ENCODE data around the gene NOL6.
"Not testable (repeated sequence)": the region's sequence is repeated elsewhere in the genome, so short reads cannot be mapped to it uniquely, and the experiment has no call there.

The NOL6 gene

DNA sequence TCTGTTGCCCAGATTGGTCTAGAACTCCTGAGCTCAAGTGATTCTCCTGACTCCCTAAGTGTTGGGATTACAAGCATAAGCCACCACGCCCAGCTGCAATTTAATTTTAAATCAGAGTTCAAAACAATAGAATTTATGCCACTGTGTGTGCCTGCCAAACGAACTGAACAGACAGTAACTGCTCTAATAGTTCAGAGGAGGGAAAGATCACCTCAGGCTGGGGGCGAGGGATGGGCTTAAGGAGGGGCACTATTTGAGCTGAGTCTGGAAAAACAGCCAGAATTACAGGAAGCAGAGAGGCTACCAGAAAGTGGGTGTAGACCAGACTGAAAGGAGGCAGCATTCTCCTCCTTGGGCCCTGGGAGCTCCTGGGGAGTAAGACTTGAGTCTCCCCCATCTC is 12.2 kb downstream of the NOL6 start:
- Histone ChIP-seq H3K27ac (ENCODE audit: low read length) (no peak overlapping the region), H3K4me1 (ENCODE audit: control insufficient read depth, low read depth, low read length) (no peaks in the 10 kb centered on the region), H3K4me3 (ENCODE audit: low read length) (no peak overlapping the region), H3K27me3 (ENCODE audit: control insufficient read depth, insufficient read depth, low read length) (no peaks in the 10 kb centered on the region), H3K9ac (ENCODE audit: low read length) (no peak overlapping the region), H3K9me3 (ENCODE audit: control insufficient read depth, low read depth, low read length) (no peaks in the 10 kb centered on the region), H3K36me3 (ENCODE audit: control insufficient read depth, low read depth, low read length) (peaks cover 57% of the 10 kb centered on the region)

DNA sequence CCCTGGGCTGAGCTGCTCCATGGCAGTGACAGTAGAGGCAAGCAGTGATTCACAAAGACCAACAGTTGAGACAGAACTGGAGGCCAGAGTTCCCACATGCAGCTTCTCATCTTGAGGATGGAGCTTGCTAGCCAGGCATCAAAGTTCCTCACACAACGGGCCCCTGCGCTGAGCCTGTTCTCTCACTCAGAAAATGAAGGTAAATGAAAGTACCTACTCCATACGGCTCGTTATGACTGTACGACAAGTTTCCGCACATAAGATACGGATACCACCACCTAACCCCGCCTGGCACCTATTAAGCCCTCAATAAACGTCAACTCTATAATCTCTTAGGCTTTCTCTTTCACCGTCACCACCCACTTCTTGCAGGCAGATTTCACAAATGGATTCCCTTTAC is 12.9 kb downstream of the NOL6 start:
- no peaks in the 10 kb centered on the region for H3K4me1 ChIP-seq (ENCODE audit: control insufficient read depth, low read depth, low read length)
- no peak overlapping the region for H3K9ac ChIP-seq (ENCODE audit: low read length)
- H3K36me3 ChIP-seq (ENCODE audit: control insufficient read depth, low read depth, low read length), result peaks cover 51% of the 10 kb centered on the region
- no peak overlapping the region for H3K4me3 ChIP-seq (ENCODE audit: low read length)
- H3K9me3 ChIP-seq (ENCODE audit: control insufficient read depth, low read depth, low read length), result no peaks in the 10 kb centered on the region
- H3K27me3 ChIP-seq (ENCODE audit: control insufficient read depth, insufficient read depth, low read length), result no peaks in the 10 kb centered on the region
- H3K27ac ChIP-seq (ENCODE audit: low read length), result no peak overlapping the region

DNA sequence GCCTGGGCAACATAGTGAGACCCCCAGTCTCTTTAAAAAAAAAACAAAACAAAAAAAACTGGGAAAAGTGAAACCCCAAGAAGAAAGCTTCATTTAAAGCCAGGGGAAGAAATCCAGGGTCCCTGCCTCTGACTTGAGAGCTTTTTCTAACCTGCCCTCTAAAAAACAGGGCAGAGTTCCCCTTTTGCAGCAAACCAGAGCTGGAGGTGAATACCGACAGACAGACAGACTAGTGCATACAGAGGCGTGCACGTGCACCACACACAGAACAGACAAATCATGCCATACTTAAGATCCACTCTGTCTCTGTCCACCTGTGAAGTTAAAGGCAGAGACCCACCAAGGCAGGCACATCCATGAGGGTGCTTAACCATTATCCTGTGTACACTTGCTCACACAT is 14.6 kb downstream of the NOL6 start:
- H3K9ac ChIP-seq (ENCODE audit: low read length), result no peak overlapping the region
- H3K27ac ChIP-seq (ENCODE audit: low read length), result no peak overlapping the region
- H3K36me3 ChIP-seq (ENCODE audit: control insufficient read depth, low read depth, low read length), result peaks cover 33% of the 10 kb centered on the region
- H3K27me3 ChIP-seq (ENCODE audit: control insufficient read depth, insufficient read depth, low read length), result no peaks in the 10 kb centered on the region
- no peak overlapping the region for H3K4me3 ChIP-seq (ENCODE audit: low read length)
- H3K4me1 ChIP-seq (ENCODE audit: control insufficient read depth, low read depth, low read length), result no peaks in the 10 kb centered on the region
- H3K9me3 ChIP-seq (ENCODE audit: control insufficient read depth, low read depth, low read length), result no peaks in the 10 kb centered on the region

DNA sequence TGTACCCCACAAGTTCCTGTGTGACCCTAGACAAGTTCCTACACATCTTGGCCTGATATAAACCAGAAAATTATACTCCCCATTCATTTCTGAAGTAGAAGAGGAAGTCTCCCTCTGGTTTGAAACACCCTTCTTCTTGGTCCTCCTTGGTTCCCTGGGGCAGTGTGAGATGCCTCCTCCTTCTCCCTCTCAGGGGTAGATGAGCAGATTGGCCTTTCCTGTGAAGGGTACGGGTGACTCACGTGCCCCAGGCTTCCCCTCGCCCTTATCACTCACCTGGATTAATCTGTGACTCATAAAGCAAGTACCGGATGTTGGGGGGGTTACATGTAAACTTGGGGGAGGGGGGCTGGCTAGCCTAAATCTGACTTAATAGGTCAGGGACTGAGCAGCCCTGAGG is 15.3 kb downstream of the NOL6 start:
- Histone ChIP-seq H3K4me3 (ENCODE audit: low read length) (no peak overlapping the region), H3K27ac (ENCODE audit: low read length) (no peak overlapping the region), H3K9me3 (ENCODE audit: control insufficient read depth, low read depth, low read length) (no peaks in the 10 kb centered on the region), H3K27me3 (ENCODE audit: control insufficient read depth, insufficient read depth, low read length) (no peaks in the 10 kb centered on the region), H3K36me3 (ENCODE audit: control insufficient read depth, low read depth, low read length) (peaks cover 27% of the 10 kb centered on the region), H3K9ac (ENCODE audit: low read length) (no peak overlapping the region), H3K4me1 (ENCODE audit: control insufficient read depth, low read depth, low read length) (no peaks in the 10 kb centered on the region)

GRCh38 chr9:33455945-33456344 is 17.8 kb downstream of the NOL6 start:
- H3K36me3 ChIP-seq (ENCODE audit: control insufficient read depth, low read depth, low read length), result peaks cover 2% of the 10 kb centered on the region
- peaks cover 6% of the 10 kb centered on the region for H3K4me1 ChIP-seq (ENCODE audit: control insufficient read depth, low read depth, low read length)
- no peak overlapping the region for H3K9ac ChIP-seq (ENCODE audit: low read length)
- no peak overlapping the region for H3K4me3 ChIP-seq (ENCODE audit: low read length)
- no peaks in the 10 kb centered on the region for H3K27me3 ChIP-seq (ENCODE audit: control insufficient read depth, insufficient read depth, low read length)
- no peaks in the 10 kb centered on the region for H3K9me3 ChIP-seq (ENCODE audit: control insufficient read depth, low read depth, low read length)
- H3K27ac ChIP-seq (ENCODE audit: low read length), result no peak overlapping the region

DNA sequence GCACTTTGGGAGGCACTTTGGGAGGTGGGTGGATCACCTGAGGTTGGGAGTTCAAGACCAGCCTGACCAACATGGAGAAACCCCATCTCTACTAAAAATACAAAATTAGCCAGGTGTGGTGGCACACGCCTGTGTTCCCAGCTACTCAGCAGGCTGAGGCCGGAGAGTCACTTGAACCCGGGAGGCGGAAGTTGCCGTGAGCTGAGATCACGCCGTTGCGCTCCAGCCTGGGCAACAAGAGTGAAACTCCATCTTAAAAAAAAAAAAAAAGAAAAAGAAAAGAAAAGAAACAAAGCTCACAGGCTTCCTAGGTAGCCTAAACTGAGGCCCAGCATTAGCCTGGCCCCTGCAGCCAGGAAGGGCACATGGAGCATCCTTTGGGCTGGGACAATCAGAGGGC is 18.3 kb downstream of the NOL6 start:
- H3K4me3 ChIP-seq (ENCODE audit: low read length); H3K36me3 ChIP-seq (ENCODE audit: control insufficient read depth, low read depth, low read length); H3K9me3 ChIP-seq (ENCODE audit: control insufficient read depth, low read depth, low read length); H3K4me1 ChIP-seq (ENCODE audit: control insufficient read depth, low read depth, low read length); H3K9ac ChIP-seq (ENCODE audit: low read length); H3K27me3 ChIP-seq (ENCODE audit: control insufficient read depth, insufficient read depth, low read length); H3K27ac ChIP-seq (ENCODE audit: low read length): not testable (repeated sequence)

- not testable (repeated sequence) for H3K9me3 ChIP-seq (ENCODE audit: control insufficient read depth, low read depth, low read length); H3K36me3 ChIP-seq (ENCODE audit: control insufficient read depth, low read depth, low read length); H3K4me1 ChIP-seq (ENCODE audit: control insufficient read depth, low read depth, low read length); H3K27me3 ChIP-seq (ENCODE audit: control insufficient read depth, insufficient read depth, low read length); H3K27ac ChIP-seq (ENCODE audit: low read length); H3K9ac ChIP-seq (ENCODE audit: low read length); H3K4me3 ChIP-seq (ENCODE audit: low read length)
Observed at GRCh38 chr9:33454661-33455026, 19.1 kb downstream of the NOL6 start.

DNA sequence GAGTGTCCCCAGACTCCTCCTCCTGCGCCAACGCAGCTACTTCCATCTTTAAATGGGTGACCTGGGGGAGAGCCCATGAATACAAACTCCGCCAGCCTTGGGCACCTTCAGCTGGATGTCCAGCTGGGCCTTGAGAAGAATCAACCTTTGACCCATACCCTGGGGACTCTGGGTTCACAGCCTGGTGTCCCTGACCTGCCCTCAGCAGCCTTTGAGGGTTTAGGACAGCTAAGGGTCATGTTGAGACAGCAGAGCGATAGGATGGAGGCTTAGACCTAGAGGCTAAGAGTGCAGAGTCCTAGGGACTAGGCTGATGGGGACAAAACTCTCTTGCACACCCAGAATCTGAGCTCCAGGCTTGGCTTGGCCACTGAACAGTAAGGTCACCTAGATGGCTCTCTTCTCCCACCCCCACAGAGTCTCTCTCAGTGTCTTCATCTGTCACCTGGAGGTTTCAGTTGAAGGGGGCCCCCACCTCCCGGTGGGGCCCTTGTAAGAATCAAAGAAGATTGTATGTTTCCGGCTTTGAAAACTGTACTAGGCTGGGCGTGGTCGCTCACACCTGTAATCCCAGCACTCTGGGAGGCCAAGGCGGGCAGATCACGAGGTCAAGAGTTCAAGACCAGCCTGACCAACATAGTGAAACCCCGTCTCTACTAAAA is 19.6 kb downstream of the NOL6 start:
- Histone ChIP-seq H3K27ac (ENCODE audit: low read length) (no peak overlapping the region), H3K36me3 (ENCODE audit: control insufficient read depth, low read depth, low read length) (no peaks in the 10 kb centered on the region), H3K27me3 (ENCODE audit: control insufficient read depth, insufficient read depth, low read length) (no peaks in the 10 kb centered on the region), H3K9ac (ENCODE audit: low read length) (no peak overlapping the region), H3K9me3 (ENCODE audit: control insufficient read depth, low read depth, low read length) (no peaks in the 10 kb centered on the region), H3K4me1 (ENCODE audit: control insufficient read depth, low read depth, low read length) (peaks cover 6% of the 10 kb centered on the region), H3K4me3 (ENCODE audit: low read length) (no peak overlapping the region)

DNA sequence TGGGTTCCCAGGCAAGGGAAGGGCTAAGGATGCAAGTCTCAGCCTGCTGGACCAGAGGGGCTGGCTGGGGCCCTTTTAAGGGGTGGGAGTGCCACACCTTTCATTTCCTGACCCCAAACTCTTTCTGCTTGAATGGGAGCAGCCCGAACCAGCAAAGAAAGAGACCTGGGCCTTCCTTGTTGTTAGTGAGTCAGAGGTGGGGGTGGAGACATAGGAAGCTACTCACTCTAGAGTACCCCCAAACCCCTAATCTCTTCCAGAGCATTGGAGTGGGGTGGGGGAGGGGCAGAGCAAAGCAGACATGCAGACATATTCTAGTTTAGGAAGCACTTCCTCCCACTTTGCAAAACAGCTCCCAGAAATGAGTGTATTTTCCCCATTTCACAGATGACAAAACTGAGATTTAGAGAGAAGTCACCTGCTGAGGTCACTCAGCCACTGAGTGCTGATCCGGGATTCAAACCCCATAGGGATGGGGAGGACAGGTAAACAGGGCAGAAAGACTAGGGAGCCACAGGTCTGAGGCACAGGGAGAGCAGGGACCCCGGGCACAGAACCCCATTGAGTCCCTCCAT is 20.4 kb downstream of the NOL6 start:
- peaks cover 6% of the 10 kb centered on the region for H3K4me1 ChIP-seq (ENCODE audit: control insufficient read depth, low read depth, low read length)
- peaks cover 6% of the 10 kb centered on the region for H3K27me3 ChIP-seq (ENCODE audit: control insufficient read depth, insufficient read depth, low read length)
- no peak overlapping the region for H3K4me3 ChIP-seq (ENCODE audit: low read length)
- H3K36me3 ChIP-seq (ENCODE audit: control insufficient read depth, low read depth, low read length), result no peaks in the 10 kb centered on the region
- no peak overlapping the region for H3K27ac ChIP-seq (ENCODE audit: low read length)
- H3K9ac ChIP-seq (ENCODE audit: low read length), result no peak overlapping the region
- H3K9me3 ChIP-seq (ENCODE audit: control insufficient read depth, low read depth, low read length), result no peaks in the 10 kb centered on the region

- H3K4me3 ChIP-seq (ENCODE audit: low read length), result no peak overlapping the region
- H3K9me3 ChIP-seq (ENCODE audit: control insufficient read depth, low read depth, low read length), result no peaks in the 10 kb centered on the region
- H3K36me3 ChIP-seq (ENCODE audit: control insufficient read depth, low read depth, low read length), result no peaks in the 10 kb centered on the region
- H3K27ac ChIP-seq (ENCODE audit: low read length), result no peak overlapping the region
- H3K9ac ChIP-seq (ENCODE audit: low read length), result no peak overlapping the region
- H3K4me1 ChIP-seq (ENCODE audit: control insufficient read depth, low read depth, low read length), result peaks cover 8% of the 10 kb centered on the region
- peaks cover 11% of the 10 kb centered on the region for H3K27me3 ChIP-seq (ENCODE audit: control insufficient read depth, insufficient read depth, low read length)
Observed at GRCh38 chr9:33452828-33453271, 20.9 kb downstream of the NOL6 start.

GRCh38 chr9:33450621-33451146 is 23.0 kb downstream of the NOL6 start:
- Histone ChIP-seq H3K27me3 (ENCODE audit: control insufficient read depth, insufficient read depth, low read length) (peaks cover 25% of the 10 kb centered on the region), H3K36me3 (ENCODE audit: control insufficient read depth, low read depth, low read length) (no peaks in the 10 kb centered on the region), H3K27ac (ENCODE audit: low read length) (no peak overlapping the region), H3K9ac (ENCODE audit: low read length) (no peak overlapping the region), H3K9me3 (ENCODE audit: control insufficient read depth, low read depth, low read length) (no peaks in the 10 kb centered on the region), H3K4me1 (ENCODE audit: control insufficient read depth, low read depth, low read length) (peaks cover 17% of the 10 kb centered on the region), H3K4me3 (ENCODE audit: low read length) (no peak overlapping the region)

DNA sequence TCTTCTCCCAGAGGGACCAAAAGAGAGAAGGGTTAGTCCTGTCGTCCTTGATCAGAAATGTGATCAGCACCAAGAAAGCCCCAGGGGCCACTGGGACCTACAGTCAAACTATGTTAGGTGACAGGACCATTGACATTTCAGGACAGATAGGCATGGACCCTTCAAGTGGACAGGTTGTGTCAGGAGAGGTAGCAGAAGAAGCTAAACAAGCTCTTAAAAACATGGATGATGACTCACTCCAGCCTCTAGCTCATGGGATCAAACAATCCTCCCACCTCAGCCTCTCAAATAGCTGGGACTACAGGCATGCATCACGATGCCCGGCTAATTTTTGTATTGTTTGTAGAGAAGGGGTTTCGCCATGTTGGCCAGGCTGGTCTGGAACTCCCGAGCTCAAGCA is 24.0 kb downstream of the NOL6 start:
- Histone ChIP-seq H3K4me3 (ENCODE audit: low read length) (no peak overlapping the region), H3K36me3 (ENCODE audit: control insufficient read depth, low read depth, low read length) (no peaks in the 10 kb centered on the region), H3K27ac (ENCODE audit: low read length) (no peak overlapping the region), H3K4me1 (ENCODE audit: control insufficient read depth, low read depth, low read length) (peaks cover 23% of the 10 kb centered on the region), H3K9ac (ENCODE audit: low read length) (no peak overlapping the region), H3K9me3 (ENCODE audit: control insufficient read depth, low read depth, low read length) (no peaks in the 10 kb centered on the region), H3K27me3 (ENCODE audit: control insufficient read depth, insufficient read depth, low read length) (peaks cover 25% of the 10 kb centered on the region)

Data from iPS-18a (cell line).